Ishikawa (cell line): ENCODE data around the gene MAGI2.

Experiments used
- CEBPB ChIP-seq: IDR thresholded peaks from 2 replicates; pipeline ENCODE4 v1.6.1; 2012
- CREB1 ChIP-seq: IDR thresholded peaks from 2 replicates; pipeline ENCODE4 v1.6.1; 2012; ENCODE audit warnings: low read depth
- EGR1 ChIP-seq: IDR thresholded peaks from 2 replicates; pipeline ENCODE4 v1.6.1; 2012
- EP300 ChIP-seq: IDR thresholded peaks from 2 replicates; pipeline ENCODE4 v1.6.1; 2012; ENCODE audit warnings: borderline replicate concordance
- FOXM1 ChIP-seq: IDR thresholded peaks from 2 replicates; pipeline ENCODE4 v1.6.1; 2012; ENCODE audit warnings: low read depth, borderline replicate concordance
- NFIC ChIP-seq: IDR thresholded peaks from 2 replicates; pipeline ENCODE4 v1.6.1; 2012
- RAD21 ChIP-seq: IDR thresholded peaks from 2 replicates; pipeline ENCODE4 v1.6.1; 2012; ENCODE audit warnings: low read depth
- TAF1 ChIP-seq: IDR thresholded peaks from 2 replicates; pipeline ENCODE4 v1.6.1; 2012; ENCODE audit warnings: low read depth, mild to moderate bottlenecking
- TCF12 ChIP-seq: IDR thresholded peaks from 2 replicates; pipeline ENCODE4 v1.6.1; 2012; ENCODE audit warnings: low read depth
- TEAD4 ChIP-seq: IDR thresholded peaks from 2 replicates; pipeline ENCODE4 v1.6.1; 2012
- YY1 ChIP-seq: IDR thresholded peaks from 2 replicates; pipeline ENCODE4 v1.6.1; 2012; ENCODE audit warnings: low read depth
- ZBTB7A ChIP-seq: IDR thresholded peaks from 2 replicates; pipeline ENCODE4 v1.6.1; 2012; ENCODE audit warnings: low read depth
- TF ChIP-seq, protein P1 (sequence below): IDR thresholded peaks from 2 replicates; pipeline ENCODE4 v1.6.1; 2012; ENCODE audit warnings: low read depth, mild to moderate bottlenecking
- TF ChIP-seq, protein P2 (sequence below): IDR thresholded peaks from 2 replicates; pipeline ENCODE4 v1.6.1; 2012
- TF ChIP-seq, protein P3 (sequence below): IDR thresholded peaks from 2 replicates; pipeline ENCODE4 v1.6.1; 2012

Gene MAGI2

DNA sequence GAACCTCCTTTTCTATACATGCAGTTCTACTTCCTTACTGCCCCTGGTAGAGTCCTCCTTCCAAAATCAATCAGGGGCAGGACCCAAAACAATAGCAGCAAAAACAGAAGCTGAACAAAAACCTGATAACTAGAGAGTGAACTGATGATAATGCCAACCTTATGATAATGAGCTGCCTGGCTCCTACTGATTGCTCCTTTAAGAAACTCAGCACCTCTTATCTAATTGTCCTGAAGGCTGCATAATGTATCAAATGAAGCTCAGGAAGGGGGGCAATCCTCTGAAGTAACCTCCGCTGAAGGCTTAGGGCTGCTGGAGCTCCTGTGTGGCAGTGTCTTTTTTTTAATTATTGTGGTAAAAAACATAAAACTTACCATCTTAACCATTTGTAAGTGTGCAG, 1397.9 kb downstream of the MAGI2 start:
- TF ChIP-seq TAF1 (no peak), CEBPB (no peak), EP300 (no peak), YY1 (no peak)

DNA sequence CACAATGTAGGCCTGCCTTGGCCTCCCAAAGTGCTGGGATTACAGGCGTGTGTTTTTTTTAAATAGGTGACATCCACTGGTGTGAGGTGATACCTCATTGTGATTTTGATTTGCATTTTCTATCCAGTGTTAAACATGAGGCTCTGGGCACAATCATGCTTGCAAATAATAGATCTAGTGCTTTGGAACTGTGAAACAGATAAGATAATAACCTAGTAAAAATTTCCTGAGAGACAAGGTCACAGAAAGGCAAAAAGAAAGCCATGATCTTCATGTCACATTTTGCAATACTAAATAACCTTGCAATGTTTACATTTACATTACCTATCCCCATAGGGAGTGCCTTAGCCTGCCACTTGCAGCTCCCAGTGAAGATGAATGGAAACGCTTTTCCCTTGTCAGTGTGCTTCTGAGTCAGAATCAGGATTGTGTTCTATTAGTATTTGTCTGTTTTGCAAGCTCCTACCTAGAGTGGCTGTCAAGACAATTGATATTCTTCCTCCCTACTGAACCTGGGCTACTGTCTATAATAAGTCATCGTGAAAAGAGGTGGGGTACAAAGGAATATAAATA, 1398.4 kb downstream of the MAGI2 start:
- TF ChIP-seq, protein P1, sequence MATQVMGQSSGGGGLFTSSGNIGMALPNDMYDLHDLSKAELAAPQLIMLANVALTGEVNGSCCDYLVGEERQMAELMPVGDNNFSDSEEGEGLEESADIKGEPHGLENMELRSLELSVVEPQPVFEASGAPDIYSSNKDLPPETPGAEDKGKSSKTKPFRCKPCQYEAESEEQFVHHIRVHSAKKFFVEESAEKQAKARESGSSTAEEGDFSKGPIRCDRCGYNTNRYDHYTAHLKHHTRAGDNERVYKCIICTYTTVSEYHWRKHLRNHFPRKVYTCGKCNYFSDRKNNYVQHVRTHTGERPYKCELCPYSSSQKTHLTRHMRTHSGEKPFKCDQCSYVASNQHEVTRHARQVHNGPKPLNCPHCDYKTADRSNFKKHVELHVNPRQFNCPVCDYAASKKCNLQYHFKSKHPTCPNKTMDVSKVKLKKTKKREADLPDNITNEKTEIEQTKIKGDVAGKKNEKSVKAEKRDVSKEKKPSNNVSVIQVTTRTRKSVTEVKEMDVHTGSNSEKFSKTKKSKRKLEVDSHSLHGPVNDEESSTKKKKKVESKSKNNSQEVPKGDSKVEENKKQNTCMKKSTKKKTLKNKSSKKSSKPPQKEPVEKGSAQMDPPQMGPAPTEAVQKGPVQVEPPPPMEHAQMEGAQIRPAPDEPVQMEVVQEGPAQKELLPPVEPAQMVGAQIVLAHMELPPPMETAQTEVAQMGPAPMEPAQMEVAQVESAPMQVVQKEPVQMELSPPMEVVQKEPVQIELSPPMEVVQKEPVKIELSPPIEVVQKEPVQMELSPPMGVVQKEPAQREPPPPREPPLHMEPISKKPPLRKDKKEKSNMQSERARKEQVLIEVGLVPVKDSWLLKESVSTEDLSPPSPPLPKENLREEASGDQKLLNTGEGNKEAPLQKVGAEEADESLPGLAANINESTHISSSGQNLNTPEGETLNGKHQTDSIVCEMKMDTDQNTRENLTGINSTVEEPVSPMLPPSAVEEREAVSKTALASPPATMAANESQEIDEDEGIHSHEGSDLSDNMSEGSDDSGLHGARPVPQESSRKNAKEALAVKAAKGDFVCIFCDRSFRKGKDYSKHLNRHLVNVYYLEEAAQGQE: no peak
- TF ChIP-seq TCF12 (no peak), CEBPB (no peak), NFIC (no peak), TEAD4 (no peak), CREB1 (no peak), EP300 (no peak), ZBTB7A (no peak), YY1 (no peak), TAF1 (no peak), EGR1 (no peak), RAD21 (no peak), FOXM1 (no peak)
- TF ChIP-seq, protein P2, sequence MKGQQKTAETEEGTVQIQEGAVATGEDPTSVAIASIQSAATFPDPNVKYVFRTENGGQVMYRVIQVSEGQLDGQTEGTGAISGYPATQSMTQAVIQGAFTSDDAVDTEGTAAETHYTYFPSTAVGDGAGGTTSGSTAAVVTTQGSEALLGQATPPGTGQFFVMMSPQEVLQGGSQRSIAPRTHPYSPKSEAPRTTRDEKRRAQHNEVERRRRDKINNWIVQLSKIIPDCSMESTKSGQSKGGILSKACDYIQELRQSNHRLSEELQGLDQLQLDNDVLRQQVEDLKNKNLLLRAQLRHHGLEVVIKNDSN: no peak
- TF ChIP-seq, protein P3, sequence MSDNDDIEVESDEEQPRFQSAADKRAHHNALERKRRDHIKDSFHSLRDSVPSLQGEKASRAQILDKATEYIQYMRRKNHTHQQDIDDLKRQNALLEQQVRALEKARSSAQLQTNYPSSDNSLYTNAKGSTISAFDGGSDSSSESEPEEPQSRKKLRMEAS: no peak

DNA sequence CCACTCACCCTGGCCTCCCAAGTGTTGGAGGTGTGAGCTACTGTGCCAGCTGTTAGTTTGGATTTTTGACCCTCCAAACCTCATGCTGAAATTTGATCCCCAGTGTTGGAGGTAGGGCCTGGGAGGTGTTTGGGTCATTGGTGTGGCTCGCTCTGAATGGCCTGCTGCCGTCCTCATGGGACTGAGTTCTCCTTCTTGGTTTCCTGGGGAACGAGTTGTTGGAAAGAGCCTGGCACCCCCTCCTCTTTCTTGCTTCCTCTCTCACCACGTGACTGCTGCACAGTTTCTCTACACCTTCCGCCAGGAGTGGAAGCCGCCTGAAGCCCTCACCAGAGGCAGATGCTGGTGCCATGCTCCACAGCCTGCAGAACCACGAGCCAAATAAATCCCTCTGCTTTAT, 1401.4 kb downstream of the MAGI2 start:
- no peak for TF ChIP-seq RAD21
- no peak for TF ChIP-seq ZBTB7A
- TF ChIP-seq NFIC: no peak
- TF ChIP-seq EP300: no peak
- TF ChIP-seq EGR1: no peak
- TF ChIP-seq YY1: no peak
- TF ChIP-seq, protein P3: peak; percentile 63; the same call in 1 of the 2 replicates
- TF ChIP-seq, protein P2: peak; percentile 91
- TF ChIP-seq, protein P1: no peak
- TF ChIP-seq CREB1: no peak

DNA sequence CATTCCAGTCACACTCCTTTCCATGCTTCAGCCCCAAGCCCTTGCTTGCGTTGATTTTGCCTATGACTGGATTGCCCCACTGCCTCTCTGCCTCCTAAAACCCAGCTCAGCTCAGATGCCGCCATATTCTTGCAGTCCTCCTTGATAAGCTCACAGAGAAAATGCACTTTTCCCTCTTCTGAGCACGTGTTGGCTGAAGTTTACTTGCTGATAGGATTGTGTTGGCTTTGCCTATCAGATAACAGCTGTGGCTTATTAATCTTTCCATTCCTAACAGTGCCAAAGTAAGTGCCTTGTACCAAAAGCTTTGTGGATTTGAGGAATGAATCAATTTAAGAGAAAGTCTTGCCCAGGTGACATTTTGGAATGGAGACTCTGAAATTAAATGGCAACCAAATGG, 1405.7 kb downstream of the MAGI2 start:
- no peak for TF ChIP-seq CREB1
- TF ChIP-seq YY1: no peak
- TF ChIP-seq, protein P3: no peak
- TF ChIP-seq, protein P2: no peak
- TF ChIP-seq TAF1: no peak
- TF ChIP-seq TCF12: no peak
- TF ChIP-seq EGR1: no peak
- no peak for TF ChIP-seq ZBTB7A
- TF ChIP-seq RAD21: no peak
- no peak for TF ChIP-seq FOXM1
- no peak for TF ChIP-seq TEAD4
- TF ChIP-seq, protein P1: no peak
- no peak for TF ChIP-seq CEBPB
- no peak for TF ChIP-seq EP300
- TF ChIP-seq NFIC: no peak
